NCI-H446 (cell line): ENCODE measurements around the gene MCF2L.

Experiments used
- DNase-seq, 2 experiments: peaks; one replicate each; lab custom pipeline; 2025; lab: John Stamatoyannopoulos, UW

MCF2L gene

GRCh38 chr13:112951674-112952371 is 17.2 kb upstream of the MCF2L start:
- DNase-seq: no peak

- no peak for DNase-seq
Observed at GRCh38 chr13:112952759-112953551, 16.1 kb upstream of the MCF2L start.

GRCh38 chr13:112953591-112954487 is 15.2 kb upstream of the MCF2L start:
- no peak for DNase-seq

GRCh38 chr13:112954488-112955270 is 14.3 kb upstream of the MCF2L start:
- DNase-seq: no peak

DNA sequence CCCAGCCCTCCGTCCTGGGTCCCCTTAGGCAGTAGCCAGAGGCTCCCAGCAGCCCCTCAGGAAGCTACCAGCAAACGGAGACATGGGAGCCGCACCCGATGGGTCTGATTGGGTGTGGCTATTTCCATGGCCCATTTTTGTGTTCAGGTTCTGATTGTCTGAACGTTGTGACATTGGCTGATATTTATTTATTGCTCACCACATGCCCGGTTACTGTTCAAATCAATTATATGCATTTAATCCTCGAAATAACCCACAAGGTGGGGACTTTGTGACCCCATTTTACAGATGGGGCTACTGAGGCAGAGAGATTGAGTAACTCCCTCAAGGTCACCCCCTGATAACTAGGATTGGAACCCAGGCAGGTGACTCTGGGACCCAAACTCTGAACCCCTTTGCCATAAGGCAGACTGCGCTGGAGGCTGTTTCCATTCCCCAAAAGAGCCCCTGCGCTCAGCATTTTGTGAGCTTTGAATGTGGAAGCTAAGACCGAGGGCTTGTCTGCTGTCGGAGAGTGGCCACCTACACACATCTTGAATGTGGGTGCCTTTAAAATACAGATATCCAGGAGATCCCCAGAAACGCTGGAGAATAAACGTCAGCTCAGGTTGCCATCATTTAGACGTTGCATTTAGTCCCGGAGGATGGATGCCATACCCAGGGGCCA is 13.6 kb upstream of the MCF2L start:
- DNase-seq: no peak

DNA sequence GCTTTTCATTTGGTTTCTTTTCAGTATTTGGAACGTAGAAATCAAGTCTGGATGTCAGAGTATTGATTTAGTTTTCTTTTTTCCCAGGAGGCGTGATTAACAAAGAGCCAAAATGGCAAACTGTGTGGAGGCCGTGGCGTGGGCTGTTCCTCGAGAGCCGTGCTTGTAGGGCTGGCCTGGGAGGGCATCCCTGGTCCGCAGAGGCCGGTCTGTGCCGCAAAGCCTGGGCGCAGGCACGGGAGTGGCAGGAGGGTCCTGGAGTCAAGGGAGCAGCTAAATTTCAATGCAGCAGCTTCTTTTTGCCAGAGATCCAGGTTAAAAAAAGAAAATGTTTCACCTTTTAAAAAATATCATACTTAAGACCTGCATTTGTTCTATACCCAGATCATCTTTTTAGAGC is 13.1 kb upstream of the MCF2L start:
- DNase-seq: no peak

- DNase-seq: no peak
Observed at GRCh38 chr13:112956571-112957294, 12.3 kb upstream of the MCF2L start.

GRCh38 chr13:112957295-112957677 is 11.7 kb upstream of the MCF2L start:
- no peak for DNase-seq

- no peak for DNase-seq
Observed at GRCh38 chr13:112958127-112958989, 10.7 kb upstream of the MCF2L start.

DNA sequence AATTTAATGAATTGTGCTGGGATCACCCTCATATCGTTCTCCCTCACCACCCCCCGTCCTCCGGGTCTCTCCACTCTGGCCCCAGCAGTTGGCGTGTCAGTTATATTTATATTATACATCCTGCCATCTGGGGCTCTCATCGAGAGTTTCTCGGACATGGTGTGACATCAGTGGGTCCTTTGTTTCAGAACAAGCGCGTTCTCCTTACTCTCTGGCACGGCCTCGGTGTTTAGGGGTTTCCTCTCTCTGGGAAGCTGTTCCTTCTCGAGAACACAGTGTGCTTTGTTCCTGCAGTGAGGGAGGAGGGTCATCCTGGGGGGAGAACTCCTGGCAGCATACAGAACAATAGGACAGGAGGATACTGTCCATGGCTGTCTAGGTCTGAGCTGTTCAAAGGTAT is 9.8 kb upstream of the MCF2L start:
- DNase-seq: no peak

- no peak for DNase-seq
Observed at GRCh38 chr13:112959701-112960542, 9.1 kb upstream of the MCF2L start.

- DNase-seq: no peak
Observed at GRCh38 chr13:112960706-112961105, 8.3 kb upstream of the MCF2L start.

DNA sequence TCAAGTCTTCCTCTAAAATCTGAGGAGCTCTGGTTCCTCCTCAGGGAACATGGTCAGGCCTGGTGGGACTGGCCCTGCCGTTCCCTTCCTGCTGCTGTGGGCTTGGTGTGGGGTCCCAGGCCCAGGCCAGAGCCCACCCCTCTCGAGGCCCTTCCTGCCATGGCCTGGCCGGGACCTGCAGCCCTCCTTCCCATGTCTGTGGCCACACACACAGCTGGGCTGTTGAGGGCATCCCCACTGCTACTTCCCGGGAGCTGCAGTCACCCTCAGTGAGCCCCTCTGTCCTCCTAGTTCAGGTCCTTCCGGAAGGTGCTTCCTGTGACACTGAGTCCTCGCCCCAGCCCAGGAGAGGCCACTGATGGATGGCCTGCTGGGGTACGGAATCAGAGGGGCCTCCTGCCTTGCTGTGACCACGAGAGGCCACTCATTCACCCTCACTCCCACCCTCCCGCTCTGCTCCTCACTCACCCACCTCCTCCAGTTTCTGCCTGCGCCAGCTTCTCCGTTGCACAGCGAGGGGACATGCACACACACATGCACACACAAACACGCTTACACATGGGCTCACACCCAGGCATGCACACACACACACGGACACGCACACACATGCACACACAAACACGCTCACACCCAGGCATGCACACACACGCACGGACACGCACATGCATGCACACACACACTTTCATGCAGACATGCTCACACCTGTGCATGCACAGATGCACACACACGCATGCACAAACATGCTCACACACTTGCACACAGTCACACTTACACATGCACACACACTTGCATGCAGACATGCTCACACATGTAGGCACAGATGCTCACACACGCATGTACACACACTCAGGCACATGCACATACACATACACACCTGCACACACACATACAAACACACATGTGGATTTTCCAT is 7.3 kb upstream of the MCF2L start:
- no peak for DNase-seq

GRCh38 chr13:112962396-112962795 is 6.6 kb upstream of the MCF2L start:
- no peak for DNase-seq

GRCh38 chr13:112962911-112963625 is 5.9 kb upstream of the MCF2L start:
- no peak for DNase-seq

DNA sequence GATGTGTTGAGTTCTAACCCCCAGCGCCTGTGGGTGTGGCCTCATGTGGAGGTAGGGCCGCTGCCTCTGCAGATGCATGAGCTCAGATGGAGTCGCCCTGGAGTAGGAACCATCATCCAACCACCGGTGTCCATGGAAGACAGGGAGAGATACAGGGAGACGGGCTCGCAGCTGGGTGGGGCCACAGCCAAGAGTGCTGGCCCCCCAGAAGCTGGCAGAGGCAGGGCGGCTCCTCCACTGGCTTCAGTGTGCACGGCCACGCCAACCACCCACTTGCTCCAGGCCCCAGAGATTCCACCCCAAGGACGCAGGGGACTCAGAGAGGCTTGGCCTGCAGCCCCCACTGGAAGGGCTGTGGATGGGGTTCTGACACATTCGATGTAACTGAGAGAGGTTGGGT is 5.4 kb upstream of the MCF2L start:
- no peak for DNase-seq

GRCh38 chr13:112964971-112965492 is 4.0 kb upstream of the MCF2L start:
- no peak for DNase-seq
